Measurements from ENCODE around the gene GRID1.

DNA sequence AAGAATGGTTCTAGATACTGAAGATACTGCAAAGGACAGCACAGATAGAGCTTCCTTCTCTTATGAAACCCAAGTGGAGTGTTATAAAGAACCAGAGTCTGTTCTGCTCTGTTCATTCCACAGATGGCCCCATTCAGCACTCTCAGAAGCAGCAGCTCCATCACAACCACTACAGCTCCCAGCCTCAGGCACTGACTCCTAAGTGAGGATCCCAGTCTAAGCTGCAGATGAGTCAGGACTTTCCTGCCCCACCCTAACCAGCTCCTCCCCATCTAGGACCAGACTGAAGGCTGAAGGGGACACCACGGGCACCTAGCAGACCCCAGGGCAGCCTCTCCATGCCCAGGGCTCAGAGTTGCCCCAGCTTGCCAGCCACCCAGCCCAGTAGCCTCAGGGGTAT lies 379.8 kb downstream of the GRID1 start:
- TF ChIP-seq, protein P1, sequence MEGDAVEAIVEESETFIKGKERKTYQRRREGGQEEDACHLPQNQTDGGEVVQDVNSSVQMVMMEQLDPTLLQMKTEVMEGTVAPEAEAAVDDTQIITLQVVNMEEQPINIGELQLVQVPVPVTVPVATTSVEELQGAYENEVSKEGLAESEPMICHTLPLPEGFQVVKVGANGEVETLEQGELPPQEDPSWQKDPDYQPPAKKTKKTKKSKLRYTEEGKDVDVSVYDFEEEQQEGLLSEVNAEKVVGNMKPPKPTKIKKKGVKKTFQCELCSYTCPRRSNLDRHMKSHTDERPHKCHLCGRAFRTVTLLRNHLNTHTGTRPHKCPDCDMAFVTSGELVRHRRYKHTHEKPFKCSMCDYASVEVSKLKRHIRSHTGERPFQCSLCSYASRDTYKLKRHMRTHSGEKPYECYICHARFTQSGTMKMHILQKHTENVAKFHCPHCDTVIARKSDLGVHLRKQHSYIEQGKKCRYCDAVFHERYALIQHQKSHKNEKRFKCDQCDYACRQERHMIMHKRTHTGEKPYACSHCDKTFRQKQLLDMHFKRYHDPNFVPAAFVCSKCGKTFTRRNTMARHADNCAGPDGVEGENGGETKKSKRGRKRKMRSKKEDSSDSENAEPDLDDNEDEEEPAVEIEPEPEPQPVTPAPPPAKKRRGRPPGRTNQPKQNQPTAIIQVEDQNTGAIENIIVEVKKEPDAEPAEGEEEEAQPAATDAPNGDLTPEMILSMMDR (IDR thresholded peaks at IDR 0.05) = no peak
- no peak for TF ChIP-seq POLR2A (IDR thresholded peaks at IDR 0.05)

Data from breast epithelium (tissue), 3 donors.